Upper lobe of left lung (tissue), 6 donors: ENCODE measurements around the gene PLCB2. TPM values are rescaled to one million over a fixed set of nuclear protein-coding genes. Genes with fewer than 3 reads are reported as not detected.

Experiments
- ATAC-seq, 2 donors: fragments of 200-7000 bp; cut with Tn5 transposase; one replicate each; pipeline ENCODE4 v1.9.1; 2022; ENCODE audit warnings: mild to moderate bottlenecking in 2 of 2, moderate library complexity in 2 of 2; ENCODE audit not compliant: low FRiP score in 2 of 2
- DNase-seq, 2 donors: peaks; one replicate each; pipeline ENCODE4 v3.0.0-alpha.2; 2019 to 2020
- H3K27ac ChIP-seq, 4 donors: fragments of 200-600 bp; sonication (generic); one replicate each; pipeline ENCODE4 v1.5.1; 2016 to 2019
- H3K27me3 ChIP-seq, 4 donors: fragments of 200-600 bp; sonication (generic); one replicate each; pipeline ENCODE4 v1.5.1; 2017 to 2019
- H3K36me3 ChIP-seq, 4 donors: fragments of 200-600 bp; sonication (generic); one replicate each; pipeline ENCODE4 v1.5.1; 2016 to 2019
- H3K4me1 ChIP-seq, 4 donors: fragments of 200-600 bp; sonication (generic); one replicate each; pipeline ENCODE4 v1.5.1; 2018 to 2019
- H3K4me3 ChIP-seq, 4 donors: fragments of 200-600 bp; sonication (generic); one replicate each; pipeline ENCODE4 v1.5.1; 2017 to 2019; ENCODE audit warnings: mild to moderate bottlenecking in 2 of 4, moderate library complexity in 1 of 4
- H3K9me3 ChIP-seq, 4 donors: fragments of 200-600 bp; sonication (generic); one replicate each; pipeline ENCODE4 v1.5.1; 2018 to 2019
- CTCF ChIP-seq, 6 experiments: fragments of 450-650 bp in 4 of 6; fragments of 200-600 bp in 2 of 6; sonication (generic) in 2 of 6; IDR thresholded peaks; one replicate each; pipeline ENCODE4 v1.5.1; 2016 to 2019; ENCODE audit warnings: antibody characterized with exemption in 6 of 6
- EP300 ChIP-seq, 4 donors: sonication (generic); formaldehyde crosslinking; IDR thresholded peaks; one replicate each; pipeline ENCODE4 v1.5.1; 2017; ENCODE audit warnings: antibody characterized with exemption in 4 of 4, control low read depth in 2 of 4
- POLR2A ChIP-seq, 4 donors: fragments of 450-650 bp; IDR thresholded peaks; one replicate each; pipeline ENCODE4 v1.5.1; 2016 to 2017; ENCODE audit warnings: antibody characterized with exemption in 4 of 4, mild to moderate bottlenecking in 2 of 4
- POLR2AphosphoS5 ChIP-seq, 2 donors: sonication (generic); formaldehyde crosslinking; IDR thresholded peaks; one replicate each; pipeline ENCODE4 v1.5.1; 2017; ENCODE audit warnings: antibody characterized with exemption in 2 of 2
- WGBS, 2 donors: methylation state at CpG; one replicate each; pipeline ENCODE4 v1.1.5; 2017 to 2018; 5-methylcytosine and 5-hydroxymethylcytosine counted together
- total RNA-seq, 6 donors: library from RNA; depleted of rRNA in 4 of 6; stranded (reverse); fragments of >200 nt in 4 of 6; gene quantifications; one replicate each; pipeline versions ENCODE4 v1.1.0 to v1.2.1, GENCODE V29; 2016 to 2021
- donor health status: DM: no; HTN: no; CAD: no; lungs with moderate emphysema.
- donor health status: DM: no; HTN: yes; CAD: no; lungs with severe emphysema.

PLCB2 gene
- total RNA-seq, 6 donors from 2014 or later, result 26.9 to 170 (median 85.7) TPM

GRCh38 chr15:40290918-40291574 is 16.7 kb downstream of the PLCB2 start:
- WGBS, 2 donors, result 52 to 54% methylated on average over 25 to 44 of the region's 68 CpGs
- Histone ChIP-seq H3K4me3 (peak overlapping the region in 3 of 4 donors; percentile 31 to 44 (median 43)), H3K27ac (no peak overlapping the region), H3K27me3 (no peaks in the 10 kb centered on the region), H3K9me3 (no peaks in the 10 kb centered on the region), H3K36me3 (peaks cover 0 to 21% (median 7%) of the 10 kb centered on the region in 4 donors), H3K4me1 (peaks cover 2 to 16% (median 14%) of the 10 kb centered on the region in 4 donors)
- DNase-seq (peak; percentile 47 to 91), ATAC-seq (peak in 1 of 2 donors; percentile 83)
- no peak for TF ChIP-seq EP300 (IDR thresholded peaks at IDR 0.05)
- no peak for TF ChIP-seq POLR2AphosphoS5 (IDR thresholded peaks at IDR 0.05)
- no peak for TF ChIP-seq CTCF (IDR thresholded peaks at IDR 0.05)
- TF ChIP-seq POLR2A (IDR thresholded peaks at IDR 0.05), result no peak

GRCh38 chr15:40290545-40290917 is 17.2 kb downstream of the PLCB2 start:
- Histone ChIP-seq H3K36me3 (peaks cover 0 to 21% (median 7%) of the 10 kb centered on the region in 4 donors), H3K9me3 (no peaks in the 10 kb centered on the region), H3K4me1 (peaks cover 4 to 19% (median 18%) of the 10 kb centered on the region in 4 donors), H3K4me3 (peak overlapping the region in 2 of 4 donors; percentile 31 to 43), H3K27me3 (no peaks in the 10 kb centered on the region), H3K27ac (no peak overlapping the region)
- TF ChIP-seq POLR2AphosphoS5 (IDR thresholded peaks at IDR 0.05) (no peak), CTCF (IDR thresholded peaks at IDR 0.05) (no peak), EP300 (IDR thresholded peaks at IDR 0.05) (no peak), POLR2A (IDR thresholded peaks at IDR 0.05) (no peak)
- ATAC-seq (no peak), DNase-seq (no peak)
- 49 to 51% methylated on average over 8 to 12 of the region's 12 CpGs for WGBS, 2 donors

GRCh38 chr15:40289140-40289775 is 18.5 kb downstream of the PLCB2 start:
- H3K27ac ChIP-seq, result no peak overlapping the region
- H3K27me3 ChIP-seq, result no peaks in the 10 kb centered on the region
- peaks cover 0 to 21% (median 4%) of the 10 kb centered on the region in 4 donors for H3K36me3 ChIP-seq
- TF ChIP-seq EP300 (IDR thresholded peaks at IDR 0.05), result no peak
- TF ChIP-seq POLR2AphosphoS5 (IDR thresholded peaks at IDR 0.05), result no peak
- TF ChIP-seq POLR2A (IDR thresholded peaks at IDR 0.05), result no peak
- TF ChIP-seq CTCF (IDR thresholded peaks at IDR 0.05), result no peak
- ATAC-seq, result no peak
- no peak for DNase-seq
- H3K4me3 ChIP-seq, result no peak overlapping the region
- H3K9me3 ChIP-seq, result no peaks in the 10 kb centered on the region
- H3K4me1 ChIP-seq, result peaks cover 5 to 25% (median 20%) of the 10 kb centered on the region in 4 donors
- WGBS, 2 donors, result 77 to 97% methylated on average over 6 of the region's 6 CpGs

GRCh38 chr15:40287968-40288367 is 19.8 kb downstream of the PLCB2 start:
- H3K27ac ChIP-seq, result no peak overlapping the region
- peaks cover 0 to 21% (median 3%) of the 10 kb centered on the region in 4 donors for H3K36me3 ChIP-seq
- no peak overlapping the region for H3K4me3 ChIP-seq
- 64 to 80% methylated on average over 1 to 4 of the region's 4 CpGs for WGBS, 2 donors
- H3K9me3 ChIP-seq, result no peaks in the 10 kb centered on the region
- DNase-seq (no peak), ATAC-seq (no peak)
- TF ChIP-seq EP300 (IDR thresholded peaks at IDR 0.05) (no peak), CTCF (IDR thresholded peaks at IDR 0.05) (no peak), POLR2AphosphoS5 (IDR thresholded peaks at IDR 0.05) (no peak), POLR2A (IDR thresholded peaks at IDR 0.05) (no peak)
- H3K4me1 ChIP-seq, result peaks cover 13 to 30% (median 29%) of the 10 kb centered on the region in 4 donors
- H3K27me3 ChIP-seq, result peaks cover 0 to 11% (median 9%) of the 10 kb centered on the region in 4 donors
